Glomerular visceral epithelial cell (primary cell): ENCODE results near the gene ELFN1.

Experiments used
- DNase-seq: peaks from one replicate; pipeline ENCODE4 v3.0.0-alpha.2; 2016; ENCODE audit errors: extremely low spot score

The ELFN1 gene

DNA sequence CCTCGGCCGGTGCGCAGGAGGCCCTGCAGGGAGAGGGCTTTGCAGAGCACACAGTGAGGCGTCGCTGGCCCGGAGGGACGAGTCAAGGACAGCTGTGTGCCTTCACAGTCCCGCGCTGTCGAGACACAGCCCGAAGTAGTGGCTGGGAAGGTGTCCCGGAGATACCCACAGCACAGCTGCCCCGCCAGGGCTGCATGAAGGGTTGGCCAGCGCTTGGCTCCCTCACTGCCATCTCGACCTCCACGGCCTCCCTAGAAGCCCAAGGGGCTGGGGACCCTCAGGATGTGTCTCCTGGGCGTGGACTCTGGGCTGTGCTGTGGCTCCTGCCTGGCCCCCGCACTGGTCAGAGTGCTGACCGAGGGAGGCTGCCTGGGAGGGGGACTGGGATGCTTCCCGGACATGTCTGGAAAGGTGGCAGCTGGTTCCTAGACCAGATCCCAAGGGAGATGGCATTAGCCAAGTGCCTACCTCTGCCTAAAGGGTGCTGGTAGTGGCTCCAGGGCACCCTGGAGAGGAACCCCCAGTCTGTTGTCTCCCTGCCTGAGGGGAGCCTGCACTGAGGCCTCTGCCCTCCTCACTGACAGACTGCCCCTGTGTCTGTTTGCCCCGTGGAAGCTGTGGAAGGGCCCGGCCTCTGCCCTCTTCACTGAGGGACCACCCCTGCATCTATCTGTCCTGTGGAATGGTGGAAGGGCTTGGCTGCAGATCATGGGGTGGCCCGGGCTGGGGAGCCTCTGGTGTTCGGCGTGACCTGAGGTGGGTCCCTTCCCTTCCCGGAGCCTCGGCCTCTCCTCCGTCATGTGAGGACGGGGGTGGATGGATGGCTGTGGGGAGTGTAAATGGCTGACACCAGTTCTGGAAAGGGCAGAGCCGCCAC is 5.8 kb downstream of the ELFN1 start:
- DNase-seq = no peak

GRCh38 chr7:1676550-1677078 is 6.5 kb downstream of the ELFN1 start:
- no peak for DNase-seq

- no peak for DNase-seq
Measured at GRCh38 chr7:1677206-1678080, 7.4 kb downstream of the ELFN1 start.

- DNase-seq = no peak
Measured at GRCh38 chr7:1678081-1678543, 8.0 kb downstream of the ELFN1 start.

DNA sequence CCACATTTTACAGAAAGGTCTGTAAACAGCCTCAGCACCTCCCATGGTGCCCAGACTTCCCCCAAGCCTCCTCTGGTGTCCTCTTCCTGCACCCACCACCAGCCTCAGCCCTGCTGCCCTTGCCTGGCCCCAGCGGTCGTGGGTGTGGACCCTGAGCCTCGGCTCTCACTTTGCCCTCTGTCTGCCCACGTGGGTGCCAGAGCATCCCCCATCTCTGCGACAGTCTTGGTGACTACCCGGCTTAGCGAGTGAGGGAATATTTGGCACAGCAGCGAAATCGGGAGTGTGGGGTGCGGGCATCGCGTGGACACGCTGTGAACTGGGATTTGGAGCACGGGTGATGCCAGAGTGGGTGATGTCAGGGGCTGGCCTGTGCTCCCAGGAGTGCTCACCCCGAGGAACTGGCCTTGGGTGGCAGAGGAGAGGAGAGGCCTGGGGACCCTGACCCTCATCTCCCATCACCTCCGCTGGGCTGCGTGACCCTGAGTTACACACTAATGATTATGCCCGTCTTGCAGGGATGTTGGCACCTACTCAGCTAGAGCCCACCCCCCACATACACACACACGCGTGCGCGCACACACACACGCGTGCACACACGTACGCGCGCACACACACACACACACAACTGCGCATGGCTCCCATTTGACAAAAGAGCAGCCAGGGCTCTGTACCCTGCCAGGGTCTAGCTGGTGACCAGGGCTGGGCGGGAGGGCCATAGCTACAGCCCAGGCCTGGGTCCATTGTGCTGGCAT is 8.7 kb downstream of the ELFN1 start:
- no peak for DNase-seq

DNA sequence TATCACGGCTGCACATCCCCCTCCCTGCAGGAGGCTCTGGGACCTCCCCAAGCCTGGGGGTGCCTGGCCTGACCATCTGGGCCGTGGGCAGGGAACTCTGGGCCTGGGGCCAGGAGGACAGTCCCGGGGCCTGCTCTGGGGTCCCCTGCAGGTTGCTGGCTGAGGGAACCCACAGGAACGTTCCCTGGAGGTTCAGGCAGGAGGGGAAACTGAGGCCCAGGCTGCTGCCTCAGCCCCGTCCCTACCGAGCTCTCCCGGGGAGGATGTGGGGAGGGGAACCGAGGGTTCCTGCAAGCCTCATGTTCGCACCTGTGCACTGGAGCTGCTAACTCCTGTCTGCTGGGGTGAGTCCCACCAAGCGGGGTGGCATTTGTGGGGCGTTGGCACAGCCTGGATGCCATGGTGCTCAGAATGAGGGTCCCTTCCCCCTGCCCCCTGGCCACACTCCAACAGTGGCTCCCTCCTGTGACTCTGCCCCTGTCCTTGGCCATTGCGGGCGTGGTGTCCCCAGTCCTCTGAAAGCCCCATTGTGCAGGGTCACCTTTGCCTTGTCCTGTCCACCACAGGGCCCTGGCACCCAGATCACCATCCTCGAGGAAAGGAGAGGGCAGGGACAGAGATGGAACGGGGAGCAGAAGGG is 9.4 kb downstream of the ELFN1 start:
- no peak for DNase-seq

GRCh38 chr7:1679966-1680730 is 10.1 kb downstream of the ELFN1 start:
- DNase-seq = no peak

DNA sequence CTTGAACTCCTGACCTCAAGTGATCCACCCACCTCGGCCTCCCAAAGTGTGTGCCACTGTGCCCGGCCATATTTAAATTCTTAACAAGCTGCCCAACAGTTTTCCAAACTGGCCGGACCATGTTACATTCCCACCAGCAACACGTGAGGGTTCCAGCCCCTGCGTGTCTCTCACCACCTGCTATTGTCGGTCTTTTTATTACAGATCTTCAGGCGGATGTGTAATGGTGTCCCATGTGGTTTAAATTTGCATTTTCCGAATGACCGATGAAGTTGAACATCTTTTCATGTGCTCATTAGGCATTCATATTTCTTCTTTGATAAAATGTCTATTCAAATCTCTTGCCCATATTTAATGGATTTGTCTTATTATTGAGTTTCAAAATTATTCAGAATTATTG is 11.5 kb downstream of the ELFN1 start:
- DNase-seq = no peak

DNA sequence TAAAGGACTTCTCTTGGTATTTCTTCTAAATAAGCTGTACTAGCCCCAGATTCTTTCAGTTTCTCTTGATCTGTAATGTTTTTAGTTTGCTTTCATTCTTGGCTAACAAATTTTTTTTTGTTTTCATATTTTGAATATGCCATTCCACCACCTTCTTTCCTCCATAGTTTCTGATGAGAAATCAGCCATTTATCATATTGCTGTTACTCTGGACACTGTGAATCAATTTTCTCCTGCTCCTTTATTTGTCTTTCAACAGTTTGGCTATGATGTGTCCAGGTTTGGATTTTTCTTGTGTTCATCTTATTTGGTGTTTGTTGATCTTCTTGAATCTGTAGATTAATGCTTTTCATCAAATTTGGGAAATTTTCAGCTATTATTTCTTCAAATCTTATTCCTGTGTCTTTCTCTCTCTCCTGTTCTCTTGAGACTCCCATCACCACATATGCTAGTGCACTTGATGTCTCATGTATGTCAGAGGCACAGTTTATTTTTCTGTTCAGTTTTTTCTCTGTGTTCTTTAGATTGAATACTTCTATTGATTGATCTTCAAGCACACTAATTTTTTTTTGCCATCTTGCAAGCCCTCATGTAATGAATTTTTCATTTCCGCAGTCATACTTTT is 15.0 kb downstream of the ELFN1 start:
- no peak for DNase-seq

DNA sequence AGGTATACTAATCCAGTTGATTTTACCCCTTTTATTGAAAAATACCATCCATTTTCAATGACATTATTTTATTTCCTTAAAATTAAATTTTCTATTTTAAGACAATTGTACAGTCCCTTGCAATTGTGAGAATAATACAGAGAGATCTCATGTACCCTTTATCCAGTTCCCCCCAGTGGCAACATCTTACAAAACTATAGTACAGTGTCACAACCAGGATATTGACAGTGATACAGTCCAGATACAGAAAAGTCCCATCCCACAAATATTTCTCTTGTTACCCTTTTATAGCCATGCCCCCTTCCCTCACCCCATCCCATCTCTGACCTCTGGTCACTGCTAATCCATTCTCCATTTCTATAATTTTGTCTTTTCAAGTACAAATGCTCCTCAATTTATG is 18.5 kb downstream of the ELFN1 start:
- DNase-seq = no peak

GRCh38 chr7:1689311-1689710 is 19.2 kb downstream of the ELFN1 start:
- no peak for DNase-seq

DNA sequence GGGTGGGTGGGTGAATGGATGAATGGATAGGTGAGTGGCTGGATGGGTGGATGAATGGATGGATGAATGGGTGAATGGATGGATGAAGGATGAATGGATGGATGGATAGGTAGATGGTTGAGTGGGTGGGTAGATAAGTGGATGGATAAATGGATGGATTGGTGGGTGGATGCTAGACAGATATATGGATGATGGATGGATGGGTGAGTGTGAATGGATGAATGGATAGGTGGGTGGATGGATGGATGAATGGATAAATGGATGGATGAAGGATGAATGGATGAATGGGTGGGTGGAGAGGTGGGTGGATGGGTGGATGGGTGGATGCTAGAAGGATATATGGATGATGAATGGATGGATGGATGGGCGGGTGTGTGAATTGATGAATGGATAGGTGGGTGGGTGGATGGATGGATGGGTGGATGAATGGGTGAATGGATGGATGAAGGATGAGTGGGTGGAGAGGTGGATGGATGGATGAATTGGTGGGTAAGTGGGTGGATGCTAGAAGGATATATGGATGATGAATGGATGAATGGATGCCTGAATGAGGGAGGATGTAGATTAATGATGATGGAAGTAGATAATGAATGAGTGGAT is 20.4 kb downstream of the ELFN1 start:
- no peak for DNase-seq

DNA sequence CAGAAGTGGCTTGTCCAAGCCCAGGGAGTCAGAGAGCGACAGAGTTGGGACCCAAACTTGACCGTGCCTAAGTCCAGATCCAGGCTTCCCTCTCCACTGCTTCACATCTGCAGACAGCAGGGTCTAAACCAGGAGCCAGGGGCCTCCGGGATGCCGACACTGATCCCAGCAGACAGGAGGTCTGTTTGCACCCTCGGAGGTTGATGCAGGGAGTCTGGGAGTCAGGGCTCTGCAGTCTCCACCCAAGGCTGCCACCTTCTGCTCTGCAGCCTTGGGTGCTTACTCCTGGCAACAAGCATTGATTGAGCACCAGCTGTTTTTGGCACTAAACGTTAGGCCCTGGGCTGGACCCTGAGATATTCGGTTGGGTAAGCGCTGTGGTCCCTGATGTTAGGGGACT is 21.0 kb downstream of the ELFN1 start:
- no peak for DNase-seq

DNA sequence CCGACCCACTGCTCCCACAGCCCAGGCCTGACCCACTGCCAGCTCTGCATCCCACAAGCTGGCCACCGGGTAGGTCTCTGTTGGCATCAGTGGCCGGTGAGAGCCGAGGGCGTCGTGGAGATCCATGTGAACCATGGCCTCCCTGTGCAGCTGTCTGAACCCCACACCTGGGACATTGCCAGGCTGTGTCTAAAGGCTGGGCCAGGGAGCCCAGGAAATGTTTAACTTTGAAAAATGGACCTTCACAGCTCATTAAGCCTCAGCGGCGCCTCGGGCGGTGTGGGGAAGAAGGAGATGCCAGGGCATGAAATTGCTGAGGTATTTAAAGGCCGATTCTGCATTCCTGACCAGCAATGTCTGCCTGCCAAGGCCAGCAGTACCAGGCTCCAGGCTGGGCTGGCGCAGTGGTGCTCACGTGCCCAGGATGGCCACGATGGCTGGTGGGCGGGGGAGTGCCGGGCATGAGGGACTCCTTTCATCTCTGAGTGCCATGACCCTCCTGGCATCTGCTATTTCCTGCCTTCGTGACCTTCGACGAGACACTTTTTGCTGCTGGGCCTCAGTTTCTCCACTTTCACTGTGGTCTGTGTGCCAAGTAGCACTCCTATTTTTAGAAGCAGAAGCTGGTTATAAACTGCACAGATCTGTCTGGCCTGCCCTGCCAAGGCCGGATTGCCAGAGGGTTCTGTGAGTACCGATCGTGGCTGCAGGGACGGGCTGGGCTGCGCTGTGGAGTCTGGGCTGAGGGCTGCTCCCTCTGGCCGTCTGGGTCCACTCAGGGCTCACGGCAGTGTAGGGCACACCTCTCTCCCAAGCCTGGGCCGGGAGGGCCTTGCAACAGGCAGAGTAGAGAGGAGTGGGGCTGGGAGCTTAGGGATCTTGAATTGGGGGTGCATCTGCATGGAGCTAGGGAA is 21.8 kb downstream of the ELFN1 start:
- peak; percentile 93 for DNase-seq

GRCh38 chr7:1692515-1693418 is 22.7 kb downstream of the ELFN1 start:
- DNase-seq = no peak

DNA sequence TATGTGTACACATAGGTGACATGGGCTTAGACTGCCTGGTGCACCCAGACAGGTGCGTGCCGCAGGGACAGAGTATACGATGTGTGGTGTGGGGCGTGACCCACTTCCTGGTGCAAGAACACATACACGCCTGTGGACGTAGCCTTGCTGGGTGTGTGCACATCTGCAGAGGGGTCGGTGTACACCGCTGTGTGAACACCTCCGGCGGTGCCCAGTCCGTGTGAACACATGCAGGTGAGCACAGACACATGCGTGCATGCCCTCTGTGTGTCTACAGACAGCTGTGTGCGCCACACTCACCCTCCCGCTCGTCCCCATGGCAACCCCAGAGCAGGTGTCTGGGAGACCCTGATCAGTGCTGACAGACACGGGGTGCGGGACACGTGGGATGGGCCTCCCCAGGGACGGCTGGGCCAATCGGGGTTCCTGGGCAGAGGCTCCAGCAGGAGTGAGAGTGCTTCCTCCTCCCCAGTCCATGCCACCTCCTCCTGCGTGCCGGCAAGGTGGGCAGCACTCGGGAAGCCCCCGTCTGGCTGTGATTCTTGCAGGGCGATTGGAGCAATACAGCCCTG is 23.4 kb downstream of the ELFN1 start:
- DNase-seq = no peak

GRCh38 chr7:1693991-1694524 is 24.0 kb downstream of the ELFN1 start:
- DNase-seq = no peak
